ENCODE data around the gene LHPP.

Gene LHPP

GRCh38 chr10:124598196-124598595 is 136.6 kb downstream of the LHPP start:
- FAIRE-seq: no peak
- no peak for DNase-seq (ENCODE audit: extremely low spot score, insufficient read length, low read depth)

- FAIRE-seq: no peak
Observed at GRCh38 chr10:124598773-124599587, 137.4 kb downstream of the LHPP start.

GRCh38 chr10:124599588-124600050 is 138.0 kb downstream of the LHPP start:
- no peak for FAIRE-seq

More at GRCh38 chr10:124598773-124599587, 137.4 kb downstream of the LHPP start:
- DNase-seq (ENCODE audit: extremely low spot score, insufficient read length, low read depth): no peak

GRCh38 chr10:124600051-124600880 is 138.6 kb downstream of the LHPP start:
- no peak for FAIRE-seq
- no peak for DNase-seq (ENCODE audit: extremely low spot score, insufficient read length, low read depth)

More at GRCh38 chr10:124599588-124600050, 138.0 kb downstream of the LHPP start:
- DNase-seq (ENCODE audit: extremely low spot score, insufficient read length, low read depth): no peak

GRCh38 chr10:124601016-124601415 is 139.4 kb downstream of the LHPP start:
- DNase-seq (ENCODE audit: extremely low spot score, insufficient read length, low read depth) (no peak), FAIRE-seq (no peak)

GRCh38 chr10:124601431-124602120 is 140.0 kb downstream of the LHPP start:
- DNase-seq (ENCODE audit: extremely low spot score, insufficient read length, low read depth): no peak
- no peak for FAIRE-seq

- DNase-seq (ENCODE audit: extremely low spot score, insufficient read length, low read depth): no peak
- FAIRE-seq: no peak
Observed at GRCh38 chr10:124602121-124602561, 140.5 kb downstream of the LHPP start.

- FAIRE-seq: no peak
- DNase-seq (ENCODE audit: extremely low spot score, insufficient read length, low read depth): no peak
Observed at GRCh38 chr10:124602646-124603365, 141.2 kb downstream of the LHPP start.

- no peak for FAIRE-seq
- no peak for DNase-seq (ENCODE audit: extremely low spot score, insufficient read length, low read depth)
Observed at GRCh38 chr10:124603376-124604213, 142.0 kb downstream of the LHPP start.

- DNase-seq (ENCODE audit: extremely low spot score, insufficient read length, low read depth) (no peak), FAIRE-seq (no peak)
Observed at GRCh38 chr10:124604214-124605000, 142.8 kb downstream of the LHPP start.

- no peak for FAIRE-seq
- DNase-seq (ENCODE audit: extremely low spot score, insufficient read length, low read depth): no peak
Observed at GRCh38 chr10:124605001-124605370, 143.4 kb downstream of the LHPP start.

GRCh38 chr10:124605481-124605855 is 143.8 kb downstream of the LHPP start:
- DNase-seq (ENCODE audit: extremely low spot score, insufficient read length, low read depth): no peak
- FAIRE-seq: no peak

GRCh38 chr10:124605856-124606812 is 144.5 kb downstream of the LHPP start:
- no peak for DNase-seq (ENCODE audit: extremely low spot score, insufficient read length, low read depth)

GRCh38 chr10:124606822-124607221 is 145.2 kb downstream of the LHPP start:
- FAIRE-seq: no peak
- no peak for DNase-seq (ENCODE audit: extremely low spot score, insufficient read length, low read depth)

More at GRCh38 chr10:124605856-124606812, 144.5 kb downstream of the LHPP start:
- FAIRE-seq: no peak

- no peak for DNase-seq (ENCODE audit: extremely low spot score, insufficient read length, low read depth)
- FAIRE-seq: no peak
Observed at GRCh38 chr10:124607693-124608092, 146.1 kb downstream of the LHPP start.

GRCh38 chr10:124608093-124608721 is 146.6 kb downstream of the LHPP start:
- DNase-seq (ENCODE audit: extremely low spot score, insufficient read length, low read depth) (no peak), FAIRE-seq (no peak)

- FAIRE-seq: no peak
- DNase-seq (ENCODE audit: extremely low spot score, insufficient read length, low read depth): no peak
Observed at GRCh38 chr10:124609698-124610097, 148.1 kb downstream of the LHPP start.
